Body of pancreas (tissue), 4 donors: ENCODE measurements around the gene PEF1.

ENCODE experiments used
- CTCF ChIP-seq, 7 experiments: fragments of 450-650 bp in 4 of 7; fragments of 200-600 bp in 3 of 7; sonication (generic) in 3 of 7; IDR thresholded peaks; one replicate each; pipeline ENCODE4 v1.5.1; 2016 to 2019; ENCODE audit warnings: antibody characterized with exemption in 7 of 7
- POLR2A ChIP-seq, 3 donors: fragments of 450-650 bp; IDR thresholded peaks; one replicate each; pipeline ENCODE4 v1.6.1; 2016; ENCODE audit warnings: antibody characterized with exemption in 3 of 3, mild to moderate bottlenecking in 2 of 3

- no peak for TF ChIP-seq POLR2A (IDR thresholded peaks at IDR 0.05)
- TF ChIP-seq CTCF (IDR thresholded peaks at IDR 0.05), result no peak
Observed at GRCh38 chr1:31642366-31642765, 2.3 kb downstream of the PEF1 start.
